HCT116 (cell line): ENCODE results near the gene MCF2L2. TPM values are rescaled to one million over a fixed set of nuclear protein-coding genes. Genes with fewer than 3 reads are reported as not detected.

Experiments used
- ATAC-seq: fragments of 200-7000 bp; cut with Tn5 transposase; 2 replicates; pipeline ENCODE4 v1.9.1; 2020; ENCODE audit warnings: mild to moderate bottlenecking, moderate library complexity
- BruUV-seq: library from RNA; stranded (reverse); fragments of 400-500 nt; replicated peaks from 2 replicates; lab custom pipeline; 2021; lab: Mats Ljungman, UMichigan
- CTCF ChIA-PET: fragments of 300-600 bp; sonication (Branson Sonifier 250); formaldehyde crosslinking; loops from one replicate; lab custom pipeline; 2021; ENCODE audit warnings: antibody characterized with exemption; lab: Charles Lee
- POLR2A ChIA-PET: fragments of 300-600, 350-600 bp; sonication (Branson Sonifier 250); formaldehyde crosslinking; loops from one replicate; lab custom pipeline; 2021; ENCODE audit warnings: antibody characterized with exemption; lab: Charles Lee
- RAD21 ChIA-PET, 2 experiments: fragments of 300-600 bp; sonication (Branson Sonifier 250); formaldehyde crosslinking; loops; one replicate each; lab custom pipeline; 2023; ENCODE audit warnings: low total read pairs in 2 of 2; ENCODE audit not compliant: uncharacterized antibody in 2 of 2, unreplicated experiment in 2 of 2, low non-redundant PET in 1 of 2; lab: Charles Lee
- DNase-seq: peaks from one replicate; pipeline ENCODE4 v3.0.0-alpha.2; 2010; ENCODE audit warnings: low read depth, low spot score
- H2AFZ ChIP-seq: fragments of 200-600 bp; shearing (Covaris generic), sonication (generic); 2 replicates; pipeline ENCODE4 v1.6.1; 2017; ENCODE audit warnings: low read depth, mixed run types, mixed read lengths, antibody characterized with exemption, low read length; ENCODE audit not compliant: poor library complexity, severe bottlenecking
- H3K27ac ChIP-seq: 2 replicates; pipeline ENCODE4 v1.5.1; 2012; ENCODE audit warnings: low read depth, low read length
- H3K27me3 ChIP-seq: fragments of 200-600 bp; sonication (generic); 2 replicates; pipeline ENCODE4 v1.6.1; 2016; ENCODE audit warnings: mixed run types, low read length, mixed read lengths; ENCODE audit not compliant: insufficient read depth
- H3K36me3 ChIP-seq, 2 experiments: fragments of 200-500 bp in 1 of 2; fragments of 200-600 bp in 1 of 2; sonication (Bioruptor generic) in 1 of 2; sonication (generic) in 1 of 2; 2 replicates each; pipeline versions ENCODE4 v1.5.1 to v1.6.1; 2014 to 2016; ENCODE audit warnings: low read length in 2 of 2, inconsistent platforms in 1 of 2, mixed read lengths in 1 of 2, mixed run types in 1 of 2; ENCODE audit not compliant: insufficient read depth in 2 of 2, control insufficient read depth in 1 of 2
- H3K4me1 ChIP-seq, 2 experiments: fragments of 200-600 bp in 1 of 2; sonication (generic) in 1 of 2; 2 replicates each; pipeline versions ENCODE4 v1.5.1 to v1.6.1; 2012 to 2017; ENCODE audit warnings: low read length in 2 of 2, inconsistent platforms in 1 of 2, mild to moderate bottlenecking in 1 of 2, mixed read lengths in 1 of 2, mixed run types in 1 of 2, moderate library complexity in 1 of 2; ENCODE audit not compliant: insufficient read depth in 2 of 2, control insufficient read depth in 1 of 2
- H3K4me2 ChIP-seq: fragments of 200-600 bp; sonication (generic); 2 replicates; pipeline ENCODE4 v1.6.1; 2017; ENCODE audit warnings: mixed run types, low read length, mixed read lengths
- H3K4me3 ChIP-seq, 2 experiments: fragments of 200-600 bp in 1 of 2; sonication (generic) in 1 of 2; replicated peaks in 1 of 2; 2 replicates each; pipeline ENCODE4 v1.5.1; 2011 to 2016; ENCODE audit warnings: low read length in 2 of 2, control low read depth in 1 of 2, low read depth in 1 of 2, mild to moderate bottlenecking in 1 of 2, mixed read lengths in 1 of 2, mixed run types in 1 of 2
- H3K79me2 ChIP-seq: fragments of 200-600 bp; sonication (generic); 2 replicates; pipeline ENCODE4 v1.6.1; 2017; ENCODE audit warnings: mild to moderate bottlenecking, mixed run types, low read length, moderate library complexity, mixed read lengths; ENCODE audit not compliant: insufficient read depth
- H3K9ac ChIP-seq: fragments of 200-600 bp; sonication (generic); 2 replicates; pipeline ENCODE4 v1.6.1; 2016; ENCODE audit warnings: low read length, mixed read lengths
- H3K9me2 ChIP-seq: fragments of 200-600 bp; sonication (generic), shearing (Covaris generic); 2 replicates; pipeline ENCODE4 v1.6.1; 2017; ENCODE audit warnings: mixed run types, mild to moderate bottlenecking, moderate library complexity; ENCODE audit not compliant: insufficient read depth
- H3K9me3 ChIP-seq, 2 experiments: fragments of 200-500 bp in 1 of 2; fragments of 200-600 bp in 1 of 2; sonication (Bioruptor generic) in 1 of 2; sonication (generic) in 1 of 2; 2 replicates each; pipeline ENCODE4 v1.6.1; 2014 to 2017; ENCODE audit warnings: low read length in 2 of 2, mixed read lengths in 2 of 2, inconsistent platforms in 1 of 2, low read depth in 1 of 2, mild to moderate bottlenecking in 1 of 2, mixed run types in 1 of 2, moderate library complexity in 1 of 2; ENCODE audit not compliant: control insufficient read depth in 1 of 2, insufficient read depth in 1 of 2
- H4K20me1 ChIP-seq: fragments of 200-600 bp; sonication (generic), shearing (Covaris generic); 2 replicates; pipeline ENCODE4 v1.6.1; 2017; ENCODE audit warnings: mixed run types, mild to moderate bottlenecking, moderate library complexity; ENCODE audit not compliant: insufficient read depth
- EGR1 ChIP-seq: IDR thresholded peaks from 2 replicates; pipeline ENCODE4 v1.6.1; 2012; ENCODE audit warnings: low read depth
- JUND ChIP-seq: IDR thresholded peaks from 2 replicates; pipeline ENCODE4 v1.6.1; 2012
- REST ChIP-seq: IDR thresholded peaks from 2 replicates; pipeline ENCODE4 v1.6.1; 2012; ENCODE audit warnings: low read depth
- SIN3A ChIP-seq: IDR thresholded peaks from 2 replicates; pipeline ENCODE4 v1.6.1; 2012; ENCODE audit warnings: low read depth
- SP1 ChIP-seq: IDR thresholded peaks from 2 replicates; pipeline ENCODE4 v1.6.1; 2012; ENCODE audit warnings: low read depth
- ZNF274 ChIP-seq: fragments of 200-500 bp; sonication (Bioruptor generic); IDR thresholded peaks from 2 replicates; pipeline ENCODE4 v1.6.1; 2014; ENCODE audit warnings: mild to moderate bottlenecking, low read depth, low read length, inconsistent platforms
- intact Hi-C: fragments of 100-400 bp; cut with micrococcal nuclease; formaldehyde crosslinking; loops from 2 replicates; pipeline ENCODE4 v1.10.0; 2022
- total RNA-seq: library from RNA; stranded (reverse); gene quantifications from one replicate; pipeline ENCODE4 v1.2.1, GENCODE V29; 2021; ENCODE audit not compliant: unreplicated experiment

Gene MCF2L2
- total RNA-seq, 1 experiment from 2014 or later, result 1.5 TPM

- peak; percentile 27; the same call in 1 of the 2 replicates for TF ChIP-seq EGR1
- no peak for TF ChIP-seq JUND
- no peak for TF ChIP-seq ZNF274
- TF ChIP-seq, all 23 proteins: peak for 6
Observed at GRCh38 chr3:183252973-183253527, 175.4 kb downstream of the MCF2L2 start, which contains the start of gene B3GNT5 (continued).

DNA sequence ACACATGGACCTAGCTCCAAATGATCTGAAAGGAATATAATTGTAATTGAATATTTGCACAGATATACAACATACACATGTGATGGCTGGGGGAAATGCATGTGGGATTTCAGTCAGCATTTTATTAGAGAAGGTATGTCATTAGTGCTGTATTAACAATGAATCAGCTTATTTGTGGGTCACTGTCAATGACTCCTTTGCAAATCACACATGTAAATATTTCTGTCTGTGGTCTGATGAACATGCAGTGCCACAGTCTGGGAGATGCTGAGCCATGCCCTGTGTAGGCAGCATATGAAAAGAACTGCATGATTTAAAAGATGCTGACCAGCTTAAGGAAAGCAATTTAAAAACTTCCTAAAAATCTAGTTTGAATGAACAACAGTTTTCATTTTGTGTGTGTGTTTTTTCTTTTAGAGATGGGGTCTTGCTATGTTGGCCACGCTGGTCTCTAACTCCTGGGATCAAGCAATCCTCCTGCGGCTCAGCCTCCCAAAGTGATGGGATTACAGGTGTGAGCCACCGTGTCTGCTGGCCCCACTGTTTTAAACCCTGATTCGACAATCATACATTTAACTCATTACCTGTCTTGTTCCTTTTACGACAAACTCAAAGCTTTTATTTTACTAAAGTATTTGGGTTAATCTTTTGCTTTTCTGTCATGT is 176.2 kb downstream of the MCF2L2 start:
- peak overlapping the region; percentile 85 for H3K9ac ChIP-seq

More for the DNA sequence above, 176.2 kb downstream of the MCF2L2 start:
- Histone ChIP-seq H3K9me2 (no peaks in the 10 kb centered on the region), H3K4me1 (peaks cover 9 to 21% of the 10 kb centered on the region in 2 experiments; a peak in 3 of 4 replicates), H3K27me3 (no peaks in the 10 kb centered on the region), H2AFZ (peak overlapping the region; percentile 83), H3K36me3 (no peaks in the 10 kb centered on the region), H4K20me1 (peaks cover 5% of the 10 kb centered on the region; the same call in 1 of the 2 replicates), H3K79me2 (peaks cover 38% of the 10 kb centered on the region), H3K27ac (no peak overlapping the region), H3K9me3 (no peaks in the 10 kb centered on the region), H3K4me3 (peak overlapping the region; percentile 23 to 92), H3K4me2 (peak overlapping the region; percentile 87)
- POLR2A ChIA-PET, result no interaction called here
- BruUV-seq, result TSS peak; percentile 86
- RAD21 ChIA-PET, result no interaction called here
- no peak for ATAC-seq
- intact Hi-C loops, result no loop called here
- no peak for DNase-seq
- TF ChIP-seq SIN3A, result 0 out of 2 replicates have a peak, but pooled peaks have one; percentile 11
- no peak for TF ChIP-seq REST
- peak; percentile 19; the same call in 1 of the 2 replicates for TF ChIP-seq SP1
- CTCF ChIA-PET, result no interaction called here
